Astrocyte of the cerebellum (primary cell): ENCODE results near the gene NCOA6.

Source experiments
- DNase-seq: peaks from one replicate; pipeline ENCODE4 v3.0.0-alpha.2; 2011; ENCODE audit warnings: low read depth
- H3K4me3 ChIP-seq: 2 replicates; pipeline ENCODE4 v1.5.1; 2011; ENCODE audit warnings: mild to moderate bottlenecking, low read depth, low read length, moderate library complexity
- in situ Hi-C: cut with HindIII; loops from 2 replicates; pipeline ENCODE4 v1.10.0; 2017; ENCODE audit warnings: low sequenced_read_pairs
- TF ChIP-seq, protein P1 (sequence below): IDR thresholded peaks from 2 replicates; pipeline ENCODE4 v1.5.1; 2012; ENCODE audit warnings: low read length, low read depth, moderate library complexity, mild to moderate bottlenecking; ENCODE audit errors: missing control alignments

Gene NCOA6

DNA sequence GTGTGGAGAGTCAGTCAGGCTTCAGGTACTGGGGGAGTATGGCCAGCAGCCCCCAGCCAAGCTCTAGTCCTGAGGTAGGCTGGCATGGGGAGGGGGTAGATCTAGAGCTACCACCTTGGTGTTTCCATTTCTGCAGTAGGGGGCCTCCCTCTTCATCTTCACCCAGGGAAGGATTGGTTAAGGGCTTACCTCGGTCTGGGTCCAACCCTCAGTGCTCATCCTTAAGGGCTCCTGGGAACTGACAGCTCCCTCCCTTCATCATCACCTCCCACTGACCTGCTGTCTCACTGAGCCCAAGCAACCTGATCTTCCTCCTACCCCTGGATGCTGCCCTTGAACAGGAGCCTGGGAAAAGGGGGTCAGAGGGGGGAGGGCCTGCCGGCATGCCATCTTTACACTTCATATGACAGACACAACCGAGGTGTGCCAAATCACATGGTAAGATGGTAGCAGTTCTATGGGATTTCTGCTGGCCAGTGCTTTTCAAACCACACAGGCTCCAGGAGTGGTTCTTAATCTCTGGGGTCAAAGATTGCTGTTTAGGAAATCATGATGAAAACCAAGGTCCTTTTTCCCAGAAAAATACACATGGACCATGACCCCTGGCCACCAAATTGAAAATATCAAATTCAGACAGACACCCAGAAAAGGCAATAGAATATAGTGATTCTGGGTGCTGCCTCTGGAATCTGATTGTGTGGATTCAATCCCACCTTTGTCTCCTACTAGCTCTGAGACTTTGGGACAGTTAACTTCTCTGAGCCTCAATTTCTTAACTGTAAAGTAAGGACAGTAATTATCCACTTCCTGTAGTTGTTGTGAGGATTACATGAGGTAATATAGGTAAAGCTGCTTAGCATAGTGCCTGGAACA, 118.3 kb downstream of the NCOA6 start:
- no peak for DNase-seq
- in situ Hi-C loops = no loop called here
- TF ChIP-seq, protein P1, sequence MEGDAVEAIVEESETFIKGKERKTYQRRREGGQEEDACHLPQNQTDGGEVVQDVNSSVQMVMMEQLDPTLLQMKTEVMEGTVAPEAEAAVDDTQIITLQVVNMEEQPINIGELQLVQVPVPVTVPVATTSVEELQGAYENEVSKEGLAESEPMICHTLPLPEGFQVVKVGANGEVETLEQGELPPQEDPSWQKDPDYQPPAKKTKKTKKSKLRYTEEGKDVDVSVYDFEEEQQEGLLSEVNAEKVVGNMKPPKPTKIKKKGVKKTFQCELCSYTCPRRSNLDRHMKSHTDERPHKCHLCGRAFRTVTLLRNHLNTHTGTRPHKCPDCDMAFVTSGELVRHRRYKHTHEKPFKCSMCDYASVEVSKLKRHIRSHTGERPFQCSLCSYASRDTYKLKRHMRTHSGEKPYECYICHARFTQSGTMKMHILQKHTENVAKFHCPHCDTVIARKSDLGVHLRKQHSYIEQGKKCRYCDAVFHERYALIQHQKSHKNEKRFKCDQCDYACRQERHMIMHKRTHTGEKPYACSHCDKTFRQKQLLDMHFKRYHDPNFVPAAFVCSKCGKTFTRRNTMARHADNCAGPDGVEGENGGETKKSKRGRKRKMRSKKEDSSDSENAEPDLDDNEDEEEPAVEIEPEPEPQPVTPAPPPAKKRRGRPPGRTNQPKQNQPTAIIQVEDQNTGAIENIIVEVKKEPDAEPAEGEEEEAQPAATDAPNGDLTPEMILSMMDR = no peak
- H3K4me3 ChIP-seq = no peak overlapping the region

DNA sequence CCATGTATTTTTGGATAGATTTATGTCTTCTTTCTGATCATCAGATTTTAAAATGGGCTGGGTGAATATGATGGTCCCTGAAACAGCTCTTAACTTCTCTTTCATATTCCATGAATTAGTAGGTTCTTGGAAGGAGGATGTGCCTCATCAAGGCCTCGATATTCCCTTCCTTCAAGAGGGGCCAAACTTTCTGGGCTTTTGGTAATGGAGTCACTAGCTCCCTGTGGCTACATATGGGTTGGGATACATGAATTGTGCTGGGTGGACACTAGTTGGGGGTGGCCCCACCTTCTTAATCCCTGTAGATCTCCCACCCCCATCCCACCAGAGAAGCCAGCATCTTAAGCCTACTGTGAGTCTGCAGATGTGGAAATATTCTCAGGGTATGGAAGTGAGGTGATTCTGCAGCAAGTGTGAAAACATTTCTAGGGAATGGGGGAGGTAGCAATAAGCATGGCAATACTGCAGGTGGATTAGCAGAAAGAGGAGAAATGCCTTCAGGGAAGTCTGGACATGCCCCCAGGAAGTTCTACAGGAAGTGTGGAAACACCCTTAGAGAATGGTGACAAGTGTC, 119.1 kb downstream of the NCOA6 start:
- TF ChIP-seq, protein P1 = no peak
- DNase-seq = no peak
- in situ Hi-C loops = no loop called here

DNA sequence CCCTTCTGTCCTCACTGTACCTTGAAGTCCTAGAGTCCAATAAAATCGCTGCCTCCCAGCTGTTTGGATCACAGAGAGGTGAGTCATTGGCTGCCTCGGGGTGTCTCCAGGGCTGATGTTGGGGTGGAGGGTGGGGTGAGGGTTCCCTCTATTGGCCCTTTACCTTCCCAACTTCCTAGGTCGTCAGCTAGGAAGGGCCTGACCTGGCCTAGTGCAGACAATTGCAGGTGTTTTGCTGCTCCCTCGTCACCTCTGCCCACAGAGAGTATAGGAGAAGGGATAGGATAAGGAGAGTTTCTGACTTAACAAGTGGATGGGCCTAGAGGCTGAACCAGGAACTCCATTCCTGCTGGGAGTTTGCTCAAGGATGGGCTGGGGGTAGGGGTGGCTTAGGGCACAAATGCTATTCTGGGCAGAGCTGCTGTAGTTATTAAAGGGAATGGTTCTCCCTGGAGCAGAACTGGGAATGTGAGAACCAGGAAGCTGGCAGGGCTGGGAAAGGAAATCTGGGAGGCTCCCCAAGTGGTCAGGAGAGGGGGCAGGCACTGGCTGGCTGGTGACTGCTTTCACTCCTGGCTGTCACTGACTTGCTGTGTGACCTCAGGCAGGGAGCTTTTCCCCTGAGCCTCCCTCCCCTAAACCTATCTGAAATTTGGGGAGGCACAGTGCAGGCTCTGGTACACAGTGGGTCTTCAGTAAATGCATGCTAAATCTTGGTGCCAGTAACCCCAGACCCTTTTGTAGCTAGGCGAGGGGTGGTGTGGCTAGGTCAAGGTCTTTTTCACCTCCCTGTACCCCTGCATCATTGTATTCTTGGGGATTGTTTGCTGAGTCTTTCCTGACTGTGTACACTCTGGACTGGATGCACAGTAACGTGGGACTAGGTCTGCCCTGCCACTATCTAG, 119.8 kb downstream of the NCOA6 start:
- peak overlapping the region; percentile 68 for H3K4me3 ChIP-seq
- TF ChIP-seq, protein P1 = no peak
- no peak for DNase-seq
- in situ Hi-C loops = no loop called here

More for the DNA sequence above, 119.1 kb downstream of the NCOA6 start:
- H3K4me3 ChIP-seq = no peak overlapping the region

DNA sequence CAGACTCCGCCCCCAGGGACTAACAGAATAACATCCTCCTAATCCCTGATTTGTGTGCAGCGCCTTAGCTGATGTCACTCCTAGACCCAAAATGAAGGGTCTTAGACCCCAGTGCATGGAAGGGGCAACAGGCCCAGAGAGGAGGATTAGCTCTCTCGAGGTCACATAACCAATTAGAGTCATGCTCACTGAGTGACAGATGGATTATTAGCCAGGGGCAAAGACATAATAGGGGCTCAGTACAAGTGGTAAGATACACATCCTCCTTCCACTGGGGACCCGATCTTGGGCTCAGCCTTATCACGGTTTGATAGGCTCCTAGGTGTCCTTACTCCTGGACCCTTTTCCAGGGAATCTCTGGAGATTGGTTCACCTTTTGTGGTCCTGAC, 120.4 kb downstream of the NCOA6 start:
- DNase-seq = no peak
- peak overlapping the region; percentile 68 for H3K4me3 ChIP-seq
- TF ChIP-seq, protein P1 = no peak
- in situ Hi-C loops = no loop called here

DNA sequence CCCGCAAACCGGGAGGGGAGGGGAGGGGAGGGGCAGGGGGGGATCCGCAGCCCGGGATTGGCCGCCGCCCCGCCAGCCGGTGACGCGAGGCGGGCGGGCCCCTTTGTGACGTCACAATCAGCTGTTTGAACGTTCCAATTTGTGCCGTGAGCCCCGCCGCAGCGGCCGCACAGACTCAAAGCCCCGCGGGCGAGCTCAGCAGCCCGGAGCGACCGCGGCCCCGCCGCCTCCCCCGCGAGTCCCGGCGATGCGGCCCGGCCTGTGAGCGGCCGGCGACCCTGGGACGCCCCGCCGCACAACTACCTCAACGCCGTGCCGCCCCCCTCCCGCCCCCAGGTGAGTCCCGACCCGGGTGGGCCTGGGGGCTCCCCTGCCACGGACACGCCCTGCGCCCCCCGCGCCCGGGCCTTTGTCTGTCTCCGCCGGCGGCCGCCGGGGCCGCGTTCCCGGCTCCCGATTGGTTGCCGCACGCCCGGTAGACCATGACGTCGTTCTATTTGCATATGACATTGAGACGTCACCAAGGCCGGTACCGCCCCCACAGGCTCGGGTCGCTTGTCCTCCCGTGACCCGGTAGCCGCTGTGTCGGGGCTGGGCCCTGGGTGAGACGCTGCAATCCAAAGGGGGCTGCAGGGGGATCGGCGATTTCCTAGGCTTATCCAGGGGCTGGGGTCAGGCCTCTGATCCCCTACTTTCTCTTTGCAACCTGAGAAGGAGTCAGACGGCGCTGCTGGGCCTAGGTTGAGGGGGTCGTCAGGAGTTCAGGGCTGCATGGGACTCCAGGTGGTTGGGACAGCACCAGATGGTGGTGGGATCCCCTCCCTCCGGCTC, 121.1 kb downstream of the NCOA6 start, which contains the start of gene TP53INP2:
Gene TP53INP2 (plus strand): TSS at position 168 of the 831 bp plus-strand sequence. CDS start 4,396 bp downstream, outside the sequence.
- DNase-seq = peak; percentile 74
- peak within 1 kb of the TSS; percentile 68 for H3K4me3 ChIP-seq
- in situ Hi-C loops = no loop called here
- TF ChIP-seq, protein P1 = no peak
